GM19351 (cell line): Measurements from ENCODE around the gene CCSAP.
A peak's percentile ranks its signal among the peaks of the same experiment; 100 is the strongest.
"Not testable (repeated sequence)": the region's sequence is repeated elsewhere in the genome, so short reads cannot be mapped to it uniquely, and the experiment has no call there.

Experiments
- ATAC-seq: cut with Tn5 transposase; IDR thresholded peaks from one replicate; pipeline ENCODE4 v1.9.1; 2021; ENCODE audit warnings: mild to moderate bottlenecking, moderate library complexity; ENCODE audit not compliant: unreplicated experiment

Gene CCSAP

GRCh38 chr1:229342656-229343569 is at the start of gene CCSAP:
Gene CCSAP (minus strand): TSS chr1:229343047. CDS start chr1:229342465, 582 bp downstream.
- peak; percentile 37 for ATAC-seq

- ATAC-seq, result no peak
Observed at GRCh38 chr1:229390130-229390529, 47.3 kb upstream of the CCSAP start.

DNA sequence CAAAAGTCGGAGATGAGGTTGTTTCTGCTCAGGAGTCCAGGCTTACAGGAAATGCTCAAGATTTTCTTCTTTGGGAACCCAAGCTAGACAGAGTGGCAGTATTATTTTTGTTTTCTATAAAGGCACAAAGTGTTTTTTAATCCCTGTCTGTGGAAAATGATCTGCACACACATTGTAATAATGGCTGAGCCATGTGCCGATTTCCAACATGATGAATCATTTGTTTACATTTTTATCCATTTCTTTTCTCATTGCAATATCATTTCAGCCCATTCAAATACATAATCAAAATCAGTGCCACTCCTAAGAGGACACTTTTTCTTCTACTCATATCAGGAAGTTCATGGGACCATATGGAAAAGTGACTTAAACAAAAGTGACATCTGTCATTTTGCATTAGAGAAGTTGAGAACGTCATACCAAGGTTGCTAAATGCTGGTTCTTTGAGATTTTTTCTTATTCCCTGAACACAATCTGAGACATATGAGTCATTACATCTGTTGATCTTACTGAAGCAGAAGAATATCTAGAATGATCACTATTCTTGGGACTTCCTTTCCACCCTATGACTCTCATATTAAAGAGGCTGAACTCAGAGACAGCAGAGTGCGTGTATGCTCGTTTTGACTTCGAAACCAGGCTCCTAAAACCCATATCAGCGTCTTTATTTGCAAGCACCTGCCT is 46.2 kb upstream of the CCSAP start:
- no peak for ATAC-seq

- ATAC-seq, result no peak
Observed at GRCh38 chr1:229385853-229386456, 43.1 kb upstream of the CCSAP start.

- no peak for ATAC-seq
Observed at GRCh38 chr1:229384822-229385221, 42.0 kb upstream of the CCSAP start.

DNA sequence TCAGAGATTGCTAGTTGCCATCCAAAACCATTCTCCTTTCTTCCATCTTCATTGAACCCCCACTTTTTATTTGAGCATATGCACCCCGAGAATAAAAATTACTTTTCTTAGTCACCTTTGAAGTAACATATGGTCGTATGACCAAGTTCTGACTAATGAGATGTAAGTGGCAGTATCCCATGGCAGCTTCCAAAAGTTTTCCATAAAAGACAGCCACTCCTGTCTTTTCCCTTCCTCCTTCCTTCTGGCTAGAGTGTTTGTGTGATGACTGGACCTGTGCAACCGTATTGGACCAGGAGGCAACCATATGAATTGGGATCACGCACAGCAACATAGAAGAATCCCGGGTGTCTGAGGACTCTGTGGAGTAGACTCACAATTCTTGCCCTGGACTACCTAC is 41.1 kb upstream of the CCSAP start:
- no peak for ATAC-seq

DNA sequence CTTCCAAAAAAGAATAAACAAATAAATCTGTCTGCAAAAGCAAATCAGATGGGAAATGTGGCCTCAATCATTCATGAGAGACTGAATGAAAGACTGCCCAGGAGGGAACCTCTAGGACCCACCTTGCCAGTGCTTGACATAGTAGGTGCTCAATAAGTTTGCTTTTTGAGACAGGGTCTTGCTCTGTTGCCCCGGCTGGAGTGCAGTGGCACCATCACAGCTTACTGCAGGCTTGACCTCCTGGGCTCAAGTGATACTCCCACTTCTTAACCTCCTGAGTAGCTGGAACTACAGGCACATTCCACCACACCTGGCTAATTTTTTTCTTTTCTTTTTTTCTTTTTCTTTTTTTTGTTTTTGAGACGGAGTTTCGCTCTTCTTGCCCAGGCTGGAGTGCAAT is 40.3 kb upstream of the CCSAP start:
- ATAC-seq, result no peak

- no peak for ATAC-seq
Observed at GRCh38 chr1:229381234-229381633, 38.4 kb upstream of the CCSAP start.

GRCh38 chr1:229380536-229381160 is 37.8 kb upstream of the CCSAP start:
- no peak for ATAC-seq

- no peak for ATAC-seq
Observed at GRCh38 chr1:229379846-229380245, 37.0 kb upstream of the CCSAP start.

DNA sequence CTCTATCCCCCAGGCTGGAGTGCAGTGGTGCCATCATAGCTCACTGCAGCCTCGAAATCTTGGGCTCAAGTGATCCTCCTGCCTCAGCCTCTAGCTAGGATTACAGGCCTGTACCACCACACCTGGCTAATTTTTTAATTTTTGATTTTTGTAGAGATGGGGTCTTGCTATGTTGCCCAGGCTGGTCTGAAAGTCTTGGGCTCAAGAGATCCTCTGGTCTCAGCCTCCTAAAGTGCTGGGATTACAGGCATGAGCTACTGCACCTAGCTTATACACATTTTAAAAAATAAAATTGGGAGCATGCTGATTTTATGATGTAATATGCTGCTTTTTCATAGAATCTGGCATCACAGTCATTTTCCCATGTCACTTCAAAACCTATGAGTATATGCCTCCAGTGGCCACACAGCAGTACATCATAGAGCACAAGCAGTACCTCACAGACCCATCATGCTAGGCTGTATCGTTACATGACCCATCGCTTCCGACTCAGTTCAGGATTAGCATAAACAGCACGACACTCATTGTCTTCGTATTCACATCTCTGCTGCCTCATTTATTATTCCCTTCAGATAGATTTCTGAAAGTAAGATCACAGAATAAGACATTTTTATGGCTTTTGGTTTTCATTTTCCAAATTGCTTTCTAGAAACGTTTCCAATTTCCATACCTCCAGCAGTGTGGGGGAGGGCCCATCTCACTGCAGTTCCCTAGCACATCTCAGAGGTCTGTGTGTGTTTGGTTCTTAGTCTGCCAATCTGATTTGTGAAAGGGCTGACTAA is 35.9 kb upstream of the CCSAP start:
- no peak for ATAC-seq

DNA sequence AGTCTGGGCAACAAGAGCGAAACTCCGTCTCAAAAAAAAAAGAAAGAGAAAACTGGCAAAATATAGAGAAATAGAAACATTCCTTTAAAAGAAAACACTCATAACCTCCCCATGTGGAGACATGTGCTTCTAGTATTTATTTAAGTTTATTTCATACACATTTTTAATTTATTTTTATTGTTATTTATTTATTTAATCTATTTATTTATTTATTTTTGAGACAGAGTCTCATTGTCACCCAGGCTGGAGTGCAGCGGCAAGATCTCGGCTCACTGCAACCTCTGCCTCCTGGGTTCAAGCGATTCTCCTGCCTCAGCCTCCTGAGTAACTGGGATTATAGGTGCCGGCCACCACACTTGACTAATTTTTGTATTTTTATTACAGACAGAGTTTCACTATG is 35.2 kb upstream of the CCSAP start:
- not testable (repeated sequence) for ATAC-seq

GRCh38 chr1:229377429-229377828 is 34.6 kb upstream of the CCSAP start:
- no peak for ATAC-seq

DNA sequence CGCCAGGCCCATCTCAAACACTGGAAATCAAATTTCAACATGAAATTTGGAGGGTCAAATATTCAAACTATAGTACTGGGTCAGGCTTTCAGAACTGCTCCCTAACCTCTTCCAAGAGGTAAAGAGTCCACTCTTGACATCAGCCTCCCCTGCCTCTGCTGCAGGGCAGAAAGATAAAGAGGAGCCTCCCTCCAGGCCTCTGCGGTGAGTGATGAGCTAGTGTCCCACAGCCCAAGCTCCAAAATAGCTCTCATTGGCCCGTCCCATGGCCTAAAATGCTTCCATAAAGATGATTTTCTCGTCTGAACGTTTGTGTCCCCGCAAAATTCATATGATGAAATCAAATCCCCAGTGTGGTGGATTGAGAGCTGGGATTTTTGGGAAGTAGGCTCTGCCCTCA is 33.7 kb upstream of the CCSAP start:
- ATAC-seq, result no peak

GRCh38 chr1:229374485-229374884 is 31.6 kb upstream of the CCSAP start:
- ATAC-seq, result no peak

DNA sequence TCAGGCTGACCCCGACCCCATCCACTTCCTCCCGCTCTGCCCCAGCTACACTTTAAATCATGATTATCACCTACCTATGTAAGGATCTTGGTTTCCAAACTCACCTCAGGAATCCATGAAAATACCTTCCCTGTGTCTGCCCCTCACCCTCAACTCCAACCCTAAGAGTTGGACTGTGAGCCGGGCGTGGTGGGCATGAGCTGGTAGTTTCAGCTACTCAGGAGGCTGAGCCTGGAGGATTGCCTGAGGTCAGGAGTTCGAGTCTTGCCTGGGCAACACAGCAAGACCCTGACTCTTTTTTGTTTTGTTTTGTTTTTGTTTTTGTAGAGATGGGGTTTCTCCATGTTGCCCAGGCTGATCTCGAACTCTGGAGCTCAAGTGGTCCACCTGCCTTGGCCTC is 30.5 kb upstream of the CCSAP start:
- ATAC-seq, result no peak

DNA sequence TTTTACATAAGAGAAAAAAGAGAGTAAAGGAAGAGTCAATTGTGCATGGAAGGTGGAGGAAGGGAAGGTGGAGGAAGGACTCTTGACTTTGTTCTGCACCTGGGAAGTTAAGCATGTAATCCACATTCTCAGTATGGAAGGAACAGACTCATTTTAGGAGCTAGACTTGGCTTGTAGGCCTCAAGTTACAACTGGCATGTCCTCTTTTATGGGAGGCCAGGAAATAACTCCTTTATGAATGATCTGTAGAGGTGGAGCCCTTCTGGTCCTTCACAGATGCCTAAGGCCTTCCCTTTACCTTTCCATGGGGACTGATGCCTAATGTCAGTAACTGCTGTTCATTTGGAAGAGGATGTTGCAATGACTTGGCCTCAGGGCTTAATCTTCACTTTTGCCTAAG is 29.4 kb upstream of the CCSAP start:
- no peak for ATAC-seq

- ATAC-seq, result no peak
Observed at GRCh38 chr1:229371624-229372023, 28.8 kb upstream of the CCSAP start.

DNA sequence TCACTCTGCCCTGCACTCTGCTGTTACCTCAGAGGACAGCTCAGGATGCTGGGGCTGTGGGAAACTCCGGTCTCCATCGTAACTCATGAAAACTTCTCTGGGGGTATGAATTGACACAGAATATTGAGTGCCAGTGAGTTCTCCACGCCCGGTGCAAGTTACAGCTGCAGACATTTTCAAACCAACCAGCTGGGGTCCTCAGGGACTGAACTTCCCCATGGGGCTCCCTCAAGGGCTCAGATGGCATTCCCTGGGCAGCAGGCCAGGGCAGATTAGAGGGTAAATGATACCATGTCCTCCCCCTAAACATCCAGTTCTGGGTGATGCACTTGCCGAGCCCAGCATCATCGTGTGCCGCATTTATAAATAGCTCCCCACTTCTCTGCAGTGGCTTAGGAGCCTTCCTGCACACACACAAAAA is 27.8 kb upstream of the CCSAP start:
- no peak for ATAC-seq

DNA sequence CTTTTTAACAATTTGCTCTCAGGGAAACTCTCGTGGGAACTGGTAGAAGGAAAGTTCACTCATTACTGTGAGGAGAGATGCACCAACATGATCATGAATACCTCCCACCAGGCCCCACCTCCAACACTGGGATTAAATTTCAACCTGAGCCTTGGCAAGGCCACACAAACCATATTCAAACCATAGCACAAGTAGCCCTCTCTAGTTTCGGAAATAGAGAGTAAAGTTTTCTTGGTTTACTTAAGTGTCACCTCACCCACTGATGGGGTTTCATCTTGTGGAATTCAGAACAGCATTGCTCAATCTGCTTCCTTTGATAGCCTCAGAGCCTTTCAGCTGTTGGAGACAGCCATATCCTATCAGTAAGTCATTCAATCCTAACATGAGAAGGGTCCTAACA is 25.5 kb upstream of the CCSAP start:
- peak; percentile 80 for ATAC-seq

DNA sequence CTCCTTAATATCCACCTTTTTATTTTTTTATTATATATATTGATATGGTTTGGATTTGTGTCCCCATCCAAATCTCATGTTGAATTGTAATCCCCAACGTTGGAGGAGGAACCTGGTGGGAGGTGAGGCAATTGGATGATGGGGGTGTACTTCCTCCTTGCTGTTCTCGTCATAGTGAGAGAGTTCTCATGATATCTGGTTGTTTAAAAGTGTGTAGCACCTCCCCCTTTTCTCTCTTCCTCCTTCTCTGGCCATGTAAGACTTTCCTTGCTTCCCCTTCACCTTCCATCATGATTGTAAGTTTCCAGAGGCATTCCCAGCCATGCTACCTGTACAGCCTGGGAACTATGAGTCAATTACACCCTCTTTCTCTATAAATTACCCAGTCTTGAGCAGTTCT is 22.7 kb upstream of the CCSAP start:
- ATAC-seq, result no peak
